Measurements from ENCODE around the gene SP110.

DNA sequence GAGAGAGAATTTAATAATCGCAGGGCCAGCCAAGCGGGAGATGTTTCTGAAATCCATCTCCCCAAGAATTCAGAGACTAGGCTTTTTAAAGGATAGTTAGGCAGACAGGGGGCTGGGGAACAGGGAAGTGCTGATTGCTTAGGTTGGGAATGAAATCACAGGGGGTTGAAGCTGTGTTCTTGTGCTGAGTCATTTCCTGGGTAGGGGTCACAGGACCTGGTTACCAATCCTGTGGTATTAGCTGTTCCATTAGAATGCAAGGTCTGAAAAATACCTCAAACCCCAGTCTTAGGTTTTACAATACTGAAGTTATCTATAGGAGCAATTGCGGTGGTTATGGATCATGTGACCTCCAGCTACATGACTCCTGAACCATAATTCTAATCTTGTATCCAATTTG is 10.3 kb upstream of the SP110 start:
- TF ChIP-seq, protein P1, sequence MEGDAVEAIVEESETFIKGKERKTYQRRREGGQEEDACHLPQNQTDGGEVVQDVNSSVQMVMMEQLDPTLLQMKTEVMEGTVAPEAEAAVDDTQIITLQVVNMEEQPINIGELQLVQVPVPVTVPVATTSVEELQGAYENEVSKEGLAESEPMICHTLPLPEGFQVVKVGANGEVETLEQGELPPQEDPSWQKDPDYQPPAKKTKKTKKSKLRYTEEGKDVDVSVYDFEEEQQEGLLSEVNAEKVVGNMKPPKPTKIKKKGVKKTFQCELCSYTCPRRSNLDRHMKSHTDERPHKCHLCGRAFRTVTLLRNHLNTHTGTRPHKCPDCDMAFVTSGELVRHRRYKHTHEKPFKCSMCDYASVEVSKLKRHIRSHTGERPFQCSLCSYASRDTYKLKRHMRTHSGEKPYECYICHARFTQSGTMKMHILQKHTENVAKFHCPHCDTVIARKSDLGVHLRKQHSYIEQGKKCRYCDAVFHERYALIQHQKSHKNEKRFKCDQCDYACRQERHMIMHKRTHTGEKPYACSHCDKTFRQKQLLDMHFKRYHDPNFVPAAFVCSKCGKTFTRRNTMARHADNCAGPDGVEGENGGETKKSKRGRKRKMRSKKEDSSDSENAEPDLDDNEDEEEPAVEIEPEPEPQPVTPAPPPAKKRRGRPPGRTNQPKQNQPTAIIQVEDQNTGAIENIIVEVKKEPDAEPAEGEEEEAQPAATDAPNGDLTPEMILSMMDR (IDR thresholded peaks at IDR 0.05), result no peak
- no peak for TF ChIP-seq POLR2A (IDR thresholded peaks at IDR 0.05)
